GM18526 (cell line): ENCODE measurements around the gene SOCS7.

Experiments used
- POLR2A ChIP-seq: IDR thresholded peaks from 3 replicates; pipeline ENCODE4 v1.6.1; 2011; ENCODE audit not compliant: insufficient read length; ENCODE audit errors: extremely low read depth

The SOCS7 gene

GRCh38 chr17:38448208-38448771 lies 96.6 kb downstream of the SOCS7 start:
- no peak for TF ChIP-seq POLR2A

GRCh38 chr17:38449364-38449763 lies 97.7 kb downstream of the SOCS7 start:
- no peak for TF ChIP-seq POLR2A

GRCh38 chr17:38450557-38451029 lies 98.9 kb downstream of the SOCS7 start:
- no peak for TF ChIP-seq POLR2A

GRCh38 chr17:38451030-38451839 lies 99.6 kb downstream of the SOCS7 start:
- no peak for TF ChIP-seq POLR2A

GRCh38 chr17:38451840-38452529 lies 100.3 kb downstream of the SOCS7 start:
- TF ChIP-seq POLR2A = no peak

- TF ChIP-seq POLR2A = no peak
Measured at GRCh38 chr17:38452719-38453118, 101.1 kb downstream of the SOCS7 start.

- no peak for TF ChIP-seq POLR2A
Measured at GRCh38 chr17:38453951-38454421, 102.3 kb downstream of the SOCS7 start.

GRCh38 chr17:38454532-38454931 lies 102.9 kb downstream of the SOCS7 start:
- no peak for TF ChIP-seq POLR2A
